ENCODE results near the gene NRCAM. TPM values are rescaled to one million over a fixed set of nuclear protein-coding genes. Genes with fewer than 3 reads are reported as not detected.

The NRCAM gene
- total and polyA plus RNA-seq, 10 of the 15 experiments (the other 5 are each of a cell fraction or from before 2014, with no cell fraction given), result 0.30 to 2.0 (median 1.0) TPM

- no peaks in the 10 kb centered on the region for H3K36me3 ChIP-seq (ENCODE audit: control insufficient read depth in 2 of 2, insufficient read depth in 2 of 2, low read length in 1 of 2)
- POLR2A ChIA-PET, result no interaction called here
- no peak overlapping the region for H3K9ac ChIP-seq (ENCODE audit: control insufficient read depth, insufficient read depth, low read length)
- 3% methylated on average over 50 of the region's 72 CpGs for WGBS (ENCODE audit: insufficient coverage, insufficient replicate concordance, low lambda C conversion rate, missing lambda C conversion rate)
- ATAC-seq (peak; percentile 49), DNase-seq (ENCODE audit: low read depth, low spot score) (no peak), FAIRE-seq (no peak)
- no peak overlapping the region for H3K4me3 ChIP-seq
- H3K79me2 ChIP-seq (ENCODE audit: control insufficient read depth, insufficient read depth, low read length), result no peaks in the 10 kb centered on the region
- BruUV-seq (replicated peaks), result no TSS peak
- CTCF ChIA-PET, result interaction anchor here (0.5 to 4.5 kb wide), 5 partner anchors 9 to 277 kb away, joined by 3 to 28 read pairs (median 15); no protein-coding TSS in a partner anchor
- H3K27ac ChIP-seq (ENCODE audit: control insufficient read depth, insufficient read depth), result no peak overlapping the region
- no peaks in the 10 kb centered on the region for H3K4me1 ChIP-seq (ENCODE audit: control insufficient read depth, insufficient read depth, low read length)
- no peaks in the 10 kb centered on the region for H3K9me3 ChIP-seq (replicated peaks; ENCODE audit: control insufficient read depth, insufficient read depth, low read length)
- in situ Hi-C loops (cut with MboI) (loop anchor here (5.0 kb wide), 1 partner anchor 273 kb away; no protein-coding TSS in a partner anchor), intact Hi-C loops (cut with micrococcal nuclease; ENCODE audit: unreplicated experiment) (loop anchor here (1.0 kb wide), 1 partner anchor 275 kb away; no protein-coding TSS in a partner anchor)
- SMC1A ChIA-PET (ENCODE audit: uncharacterized antibody, unreplicated experiment), result interaction anchor here (1.1 to 2.6 kb wide), 4 partner anchors 39 to 272 kb away, joined by 3 to 16 read pairs (median 4); no protein-coding TSS in a partner anchor
- H3K4me2 ChIP-seq (ENCODE audit: control insufficient read depth, insufficient read depth), result peak overlapping the region; percentile 58
- TF ChIP-seq EGR1 (IDR thresholded peaks at IDR 0.05; ENCODE audit: borderline replicate concordance in 1 of 2, low read depth in 2 of 2, low read length in 2 of 2) (peak in 1 of 2 experiments; percentile 4; a peak in 1 of 3 replicates), MLLT1 (IDR thresholded peaks at IDR 0.05) (no peak)
- no peaks in the 10 kb centered on the region; the same call in 1 of the 2 replicates for H4K20me1 ChIP-seq (ENCODE audit: control insufficient read depth, insufficient read depth)
- peaks cover 13 to 20% of the 10 kb centered on the region in 2 experiments for H3K27me3 ChIP-seq (replicated peaks in 1 of 2; ENCODE audit: control insufficient read depth in 2 of 2, insufficient read depth in 2 of 2, low read length in 1 of 2)
- RAD21 ChIA-PET (ENCODE audit: unreplicated experiment), result interaction anchor here (2.7 kb wide), 1 partner anchor 42 kb away, joined by 8 read pairs; no protein-coding TSS in a partner anchor
- peak overlapping the region; percentile 17; the same call in 1 of the 2 replicates for H2AFZ ChIP-seq (ENCODE audit: control insufficient read depth, low read depth, low read length)
These were observed 1.3 kb downstream of the NRCAM start for GRCh38 chr7:108454674-108455550.
